IPS-18a (cell line): Measurements from ENCODE around the gene NTRK2.

ENCODE experiments used
- H3K27ac ChIP-seq: one replicate; pipeline ENCODE4 v1.5.1; 2013; ENCODE audit warnings: low read length
- H3K27me3 ChIP-seq: one replicate; pipeline ENCODE4 v1.6.1; 2013; ENCODE audit warnings: mild to moderate bottlenecking, low read length; ENCODE audit not compliant: control insufficient read depth, insufficient read depth
- H3K36me3 ChIP-seq: one replicate; pipeline ENCODE4 v1.6.1; 2013; ENCODE audit warnings: low read depth, low read length; ENCODE audit not compliant: control insufficient read depth
- H3K4me1 ChIP-seq: one replicate; pipeline ENCODE4 v1.6.1; 2013; ENCODE audit warnings: low read depth, low read length; ENCODE audit not compliant: control insufficient read depth
- H3K4me3 ChIP-seq: one replicate; pipeline ENCODE4 v1.5.1; 2013; ENCODE audit warnings: low read length
- H3K9ac ChIP-seq: one replicate; pipeline ENCODE4 v1.6.1; 2013; ENCODE audit warnings: mild to moderate bottlenecking, low read length, moderate library complexity
- H3K9me3 ChIP-seq: one replicate; pipeline ENCODE4 v1.6.1; 2013; ENCODE audit warnings: low read depth, low read length; ENCODE audit not compliant: control insufficient read depth

NTRK2 gene

DNA sequence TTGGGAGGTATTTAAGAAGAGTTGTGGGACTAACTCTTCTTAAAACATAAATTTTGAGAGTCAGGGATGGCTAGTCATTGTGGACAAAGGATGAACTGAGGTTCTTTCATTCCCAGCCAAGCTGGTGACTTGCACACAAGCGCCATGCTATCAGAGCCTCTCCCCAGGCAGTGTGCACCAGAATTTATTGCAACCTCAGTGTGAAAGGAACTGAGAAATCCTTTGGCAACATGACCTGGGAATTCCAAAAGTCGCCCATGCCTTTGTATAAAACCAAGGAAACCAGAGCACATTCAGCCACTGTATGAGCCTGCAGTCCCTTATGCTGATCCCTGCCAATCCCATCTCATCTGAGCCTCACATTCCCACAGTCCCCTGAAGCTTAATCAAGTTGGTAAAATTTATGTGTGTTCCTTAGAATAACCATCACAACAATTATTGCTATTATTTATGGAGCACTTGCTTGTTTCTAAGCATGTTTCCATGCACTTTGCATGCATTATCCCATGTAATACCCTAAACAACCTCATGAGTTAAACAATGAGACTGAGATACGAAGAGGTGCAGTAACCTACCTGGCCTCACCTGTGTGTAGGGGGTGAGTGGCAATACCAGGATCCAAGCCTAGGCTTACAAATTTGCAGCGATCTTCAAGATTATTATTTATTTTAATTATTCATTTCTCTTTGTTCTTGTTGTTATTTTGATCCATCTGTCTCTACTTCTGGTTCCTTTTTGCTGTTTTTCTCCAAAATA lies 116.4 kb downstream of the NTRK2 start:
- Histone ChIP-seq H3K4me3 (no peak overlapping the region), H3K4me1 (no peaks in the 10 kb centered on the region), H3K9me3 (no peaks in the 10 kb centered on the region), H3K27me3 (no peaks in the 10 kb centered on the region), H3K36me3 (no peaks in the 10 kb centered on the region), H3K27ac (no peak overlapping the region), H3K9ac (no peak overlapping the region)

DNA sequence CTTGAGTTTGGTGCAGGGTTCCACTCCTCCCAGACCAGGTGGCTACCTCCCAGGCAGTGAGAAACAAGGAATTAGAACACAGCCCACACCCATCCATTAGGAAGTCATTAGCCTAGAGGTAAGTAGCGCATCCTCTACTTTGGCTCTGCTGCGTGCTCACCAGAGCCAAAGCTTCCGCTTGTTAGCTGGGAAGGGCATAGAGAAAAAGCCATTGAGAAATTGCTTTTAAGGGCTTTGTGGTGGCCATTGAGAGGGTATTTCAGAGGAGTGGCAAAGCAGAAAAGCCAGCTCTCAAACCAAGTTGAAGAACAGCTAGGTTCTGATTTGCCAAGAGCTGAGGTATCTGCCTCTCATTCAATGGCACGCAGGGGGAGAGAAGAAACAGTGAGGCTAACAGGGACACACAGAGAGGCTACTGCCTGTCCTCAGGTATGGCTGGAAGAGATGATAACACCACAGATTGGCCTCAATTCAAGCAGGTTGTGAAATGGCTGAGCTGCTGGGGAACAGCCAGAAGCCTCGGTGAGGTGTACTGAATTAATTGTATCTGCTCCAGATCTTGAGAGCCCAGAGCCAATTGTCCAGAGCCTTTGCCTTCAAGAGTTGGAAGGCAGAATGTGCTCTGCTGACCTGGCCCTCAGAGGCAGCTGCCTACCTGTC lies 119.4 kb downstream of the NTRK2 start:
- Histone ChIP-seq H3K36me3 (no peaks in the 10 kb centered on the region), H3K4me1 (no peaks in the 10 kb centered on the region), H3K9me3 (no peaks in the 10 kb centered on the region), H3K27me3 (no peaks in the 10 kb centered on the region), H3K4me3 (no peak overlapping the region), H3K27ac (no peak overlapping the region), H3K9ac (no peak overlapping the region)

GRCh38 chr9:84789463-84789830 lies 119.9 kb downstream of the NTRK2 start:
- H3K36me3 ChIP-seq = no peaks in the 10 kb centered on the region
- H3K9me3 ChIP-seq = no peaks in the 10 kb centered on the region
- H3K4me1 ChIP-seq = no peaks in the 10 kb centered on the region
- no peaks in the 10 kb centered on the region for H3K27me3 ChIP-seq
- no peak overlapping the region for H3K4me3 ChIP-seq
- no peak overlapping the region for H3K27ac ChIP-seq
- H3K9ac ChIP-seq = no peak overlapping the region

DNA sequence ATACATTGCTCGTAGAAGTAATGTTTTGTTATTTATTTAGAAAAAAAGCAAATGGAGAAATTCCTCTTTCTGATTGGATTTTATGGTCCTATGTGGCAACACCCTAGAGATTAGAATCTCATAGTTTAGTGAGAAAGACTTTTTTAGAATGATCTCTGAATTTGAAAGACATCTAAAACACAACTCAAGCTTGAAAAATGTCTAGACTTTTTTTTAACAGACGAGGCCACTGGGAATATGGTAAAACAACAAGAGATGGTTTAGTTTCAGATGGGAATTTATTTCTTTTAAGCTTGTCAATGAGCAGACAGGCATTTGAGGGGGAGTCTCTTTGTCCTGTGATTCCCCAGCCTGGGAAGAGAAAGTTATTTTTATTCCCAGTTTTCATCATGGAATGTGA lies 122.1 kb downstream of the NTRK2 start:
- Histone ChIP-seq H3K27ac (no peak overlapping the region), H3K4me1 (no peaks in the 10 kb centered on the region), H3K9ac (no peak overlapping the region), H3K4me3 (no peak overlapping the region), H3K9me3 (no peaks in the 10 kb centered on the region), H3K27me3 (no peaks in the 10 kb centered on the region), H3K36me3 (no peaks in the 10 kb centered on the region)

- Histone ChIP-seq H3K9ac (no peak overlapping the region), H3K9me3 (no peaks in the 10 kb centered on the region), H3K4me1 (no peaks in the 10 kb centered on the region), H3K4me3 (no peak overlapping the region), H3K27ac (no peak overlapping the region), H3K27me3 (no peaks in the 10 kb centered on the region), H3K36me3 (no peaks in the 10 kb centered on the region)
Measured at GRCh38 chr9:84793251-84793650, 123.7 kb downstream of the NTRK2 start.

- no peak overlapping the region for H3K27ac ChIP-seq
- H3K4me1 ChIP-seq = no peaks in the 10 kb centered on the region
- no peaks in the 10 kb centered on the region for H3K9me3 ChIP-seq
- H3K36me3 ChIP-seq = no peaks in the 10 kb centered on the region
- H3K27me3 ChIP-seq = no peaks in the 10 kb centered on the region
- no peak overlapping the region for H3K9ac ChIP-seq
- no peak overlapping the region for H3K4me3 ChIP-seq
Measured at GRCh38 chr9:84794981-84795637, 125.6 kb downstream of the NTRK2 start.

- Histone ChIP-seq H3K9ac (no peak overlapping the region), H3K27me3 (no peaks in the 10 kb centered on the region), H3K27ac (no peak overlapping the region), H3K36me3 (no peaks in the 10 kb centered on the region), H3K4me1 (no peaks in the 10 kb centered on the region), H3K9me3 (no peaks in the 10 kb centered on the region), H3K4me3 (no peak overlapping the region)
Measured at GRCh38 chr9:84796404-84796803, 126.9 kb downstream of the NTRK2 start.

DNA sequence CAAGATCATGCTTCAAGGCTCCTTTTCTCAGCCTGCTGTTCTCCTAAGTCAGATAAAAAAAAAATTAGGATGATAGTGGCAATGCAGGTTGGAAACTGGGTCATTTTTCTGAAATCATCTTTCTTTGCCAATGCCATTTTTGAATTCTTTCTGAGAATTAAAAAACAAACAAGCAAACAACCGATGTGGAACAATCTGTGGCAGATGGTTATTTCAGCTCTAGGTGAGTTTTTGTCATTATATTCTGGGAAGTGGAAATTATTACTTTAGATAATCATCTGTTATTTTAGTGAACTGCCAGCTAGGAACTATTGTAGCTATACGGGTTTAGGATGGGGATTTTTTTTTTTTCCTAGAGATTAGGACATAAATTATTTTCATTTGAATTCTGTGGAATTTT lies 129.7 kb downstream of the NTRK2 start:
- no peak overlapping the region for H3K27ac ChIP-seq
- no peak overlapping the region for H3K4me3 ChIP-seq
- no peaks in the 10 kb centered on the region for H3K9me3 ChIP-seq
- H3K36me3 ChIP-seq = no peaks in the 10 kb centered on the region
- no peaks in the 10 kb centered on the region for H3K27me3 ChIP-seq
- H3K9ac ChIP-seq = no peak overlapping the region
- no peaks in the 10 kb centered on the region for H3K4me1 ChIP-seq

GRCh38 chr9:84804951-84805694 lies 135.6 kb downstream of the NTRK2 start:
- no peaks in the 10 kb centered on the region for H3K27me3 ChIP-seq
- no peaks in the 10 kb centered on the region for H3K36me3 ChIP-seq
- peaks cover 1% of the 10 kb centered on the region for H3K4me1 ChIP-seq
- H3K27ac ChIP-seq = no peak overlapping the region
- H3K4me3 ChIP-seq = no peak overlapping the region
- H3K9me3 ChIP-seq = no peaks in the 10 kb centered on the region
- no peak overlapping the region for H3K9ac ChIP-seq

DNA sequence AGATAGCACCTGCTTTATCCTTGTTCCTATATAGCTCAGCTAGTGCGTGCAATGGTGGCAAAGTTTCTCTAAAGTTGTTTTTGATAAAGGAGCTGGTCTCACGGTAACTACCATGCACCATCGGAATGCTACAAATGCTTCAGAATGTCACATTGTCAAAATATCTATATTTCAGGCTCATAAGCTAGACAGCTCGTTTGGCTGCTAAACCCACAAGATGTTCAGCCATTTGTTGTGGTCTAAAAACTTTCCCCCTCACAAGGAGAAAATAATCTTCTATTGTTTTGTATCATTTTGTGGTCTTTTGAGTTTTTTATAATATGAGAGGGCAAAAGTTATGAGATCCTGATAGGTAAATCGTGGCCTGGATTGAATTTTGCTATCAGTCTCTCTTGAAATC lies 137.9 kb downstream of the NTRK2 start:
- H3K27me3 ChIP-seq = no peaks in the 10 kb centered on the region

GRCh38 chr9:84807870-84808390 lies 138.4 kb downstream of the NTRK2 start:
- H3K36me3 ChIP-seq = no peaks in the 10 kb centered on the region
- no peak overlapping the region for H3K4me3 ChIP-seq
- H3K27ac ChIP-seq = no peak overlapping the region
- H3K27me3 ChIP-seq = no peaks in the 10 kb centered on the region
- H3K9me3 ChIP-seq = no peaks in the 10 kb centered on the region
- H3K4me1 ChIP-seq = peaks cover 27% of the 10 kb centered on the region
- no peak overlapping the region for H3K9ac ChIP-seq

More for the DNA sequence above, 137.9 kb downstream of the NTRK2 start:
- Histone ChIP-seq H3K36me3 (no peaks in the 10 kb centered on the region), H3K9me3 (no peaks in the 10 kb centered on the region), H3K27ac (no peak overlapping the region), H3K4me3 (no peak overlapping the region), H3K9ac (no peak overlapping the region), H3K4me1 (peaks cover 23% of the 10 kb centered on the region)
